ENCODE results near the gene DGLUCY.

DNA sequence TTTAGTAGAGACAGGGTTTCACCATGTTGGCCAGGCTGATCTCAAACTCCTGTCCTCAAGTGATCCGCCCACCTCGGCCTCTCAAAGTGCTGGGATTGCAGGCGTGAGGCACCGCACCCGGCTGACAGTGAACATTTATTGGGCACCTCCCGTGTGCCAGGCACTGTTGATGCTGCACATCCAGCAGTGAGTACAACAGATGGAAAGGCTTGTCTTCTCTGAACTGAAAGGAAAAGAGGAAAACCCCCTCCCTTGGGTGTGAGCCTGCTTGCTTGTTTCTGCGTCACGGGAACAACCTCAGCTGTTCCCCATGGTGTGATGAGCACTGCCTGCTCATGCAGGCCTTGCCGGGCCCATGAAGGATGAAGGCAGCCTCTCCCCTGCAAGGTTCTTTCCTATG is 39.5 kb downstream of the DGLUCY start:
- TF ChIP-seq, protein P1, sequence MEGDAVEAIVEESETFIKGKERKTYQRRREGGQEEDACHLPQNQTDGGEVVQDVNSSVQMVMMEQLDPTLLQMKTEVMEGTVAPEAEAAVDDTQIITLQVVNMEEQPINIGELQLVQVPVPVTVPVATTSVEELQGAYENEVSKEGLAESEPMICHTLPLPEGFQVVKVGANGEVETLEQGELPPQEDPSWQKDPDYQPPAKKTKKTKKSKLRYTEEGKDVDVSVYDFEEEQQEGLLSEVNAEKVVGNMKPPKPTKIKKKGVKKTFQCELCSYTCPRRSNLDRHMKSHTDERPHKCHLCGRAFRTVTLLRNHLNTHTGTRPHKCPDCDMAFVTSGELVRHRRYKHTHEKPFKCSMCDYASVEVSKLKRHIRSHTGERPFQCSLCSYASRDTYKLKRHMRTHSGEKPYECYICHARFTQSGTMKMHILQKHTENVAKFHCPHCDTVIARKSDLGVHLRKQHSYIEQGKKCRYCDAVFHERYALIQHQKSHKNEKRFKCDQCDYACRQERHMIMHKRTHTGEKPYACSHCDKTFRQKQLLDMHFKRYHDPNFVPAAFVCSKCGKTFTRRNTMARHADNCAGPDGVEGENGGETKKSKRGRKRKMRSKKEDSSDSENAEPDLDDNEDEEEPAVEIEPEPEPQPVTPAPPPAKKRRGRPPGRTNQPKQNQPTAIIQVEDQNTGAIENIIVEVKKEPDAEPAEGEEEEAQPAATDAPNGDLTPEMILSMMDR (IDR thresholded peaks at IDR 0.05; ENCODE audit: borderline replicate concordance, extremely low read depth, low read length, poor library complexity, severe bottlenecking), result no peak
- TF ChIP-seq EZH2 (IDR thresholded peaks at IDR 0.05; ENCODE audit: borderline replicate concordance, low read depth, low read length, severe bottlenecking), result no peak

Data from DND-41 (cell line).